ENCODE results near the gene EGFL7.

Gene EGFL7

DNA sequence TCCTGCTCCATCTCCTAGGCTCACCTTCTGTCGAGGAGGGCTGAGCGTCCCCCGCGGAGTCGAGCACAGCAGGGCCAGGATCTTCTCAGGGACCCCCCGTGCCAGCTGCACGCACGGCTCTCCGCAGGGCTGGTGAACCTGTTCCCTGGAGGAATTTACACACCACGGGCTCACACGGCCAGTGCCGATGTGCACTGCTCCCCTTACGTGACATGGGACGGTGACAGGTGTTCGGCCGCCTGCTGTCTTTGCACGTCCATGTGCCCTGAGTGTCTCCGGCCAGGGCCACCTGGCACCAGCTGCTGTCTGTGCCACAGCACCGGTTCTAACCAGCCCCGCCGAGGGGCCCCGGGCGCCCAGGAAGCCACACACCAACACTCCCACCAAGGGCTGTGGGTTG is 33.2 kb downstream of the EGFL7 start:
- H3K4me3 ChIP-seq (replicated peaks; ENCODE audit: low read depth, low read length), result no peak overlapping the region
- H3K36me3 ChIP-seq (ENCODE audit: control insufficient read depth, insufficient read depth, low read length), result no peaks in the 10 kb centered on the region
- no peaks in the 10 kb centered on the region; the same call in 1 of the 2 replicates for H3K27me3 ChIP-seq (replicated peaks; ENCODE audit: control insufficient read depth, insufficient read depth, low read length)
- TF ChIP-seq, protein P1, sequence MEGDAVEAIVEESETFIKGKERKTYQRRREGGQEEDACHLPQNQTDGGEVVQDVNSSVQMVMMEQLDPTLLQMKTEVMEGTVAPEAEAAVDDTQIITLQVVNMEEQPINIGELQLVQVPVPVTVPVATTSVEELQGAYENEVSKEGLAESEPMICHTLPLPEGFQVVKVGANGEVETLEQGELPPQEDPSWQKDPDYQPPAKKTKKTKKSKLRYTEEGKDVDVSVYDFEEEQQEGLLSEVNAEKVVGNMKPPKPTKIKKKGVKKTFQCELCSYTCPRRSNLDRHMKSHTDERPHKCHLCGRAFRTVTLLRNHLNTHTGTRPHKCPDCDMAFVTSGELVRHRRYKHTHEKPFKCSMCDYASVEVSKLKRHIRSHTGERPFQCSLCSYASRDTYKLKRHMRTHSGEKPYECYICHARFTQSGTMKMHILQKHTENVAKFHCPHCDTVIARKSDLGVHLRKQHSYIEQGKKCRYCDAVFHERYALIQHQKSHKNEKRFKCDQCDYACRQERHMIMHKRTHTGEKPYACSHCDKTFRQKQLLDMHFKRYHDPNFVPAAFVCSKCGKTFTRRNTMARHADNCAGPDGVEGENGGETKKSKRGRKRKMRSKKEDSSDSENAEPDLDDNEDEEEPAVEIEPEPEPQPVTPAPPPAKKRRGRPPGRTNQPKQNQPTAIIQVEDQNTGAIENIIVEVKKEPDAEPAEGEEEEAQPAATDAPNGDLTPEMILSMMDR (IDR thresholded peaks at IDR 0.05; ENCODE audit: insufficient read depth, low read length, poor library complexity, severe bottlenecking), result no peak
- DNase-seq (ENCODE audit: extremely low read depth, insufficient read length), result no peak

DNA sequence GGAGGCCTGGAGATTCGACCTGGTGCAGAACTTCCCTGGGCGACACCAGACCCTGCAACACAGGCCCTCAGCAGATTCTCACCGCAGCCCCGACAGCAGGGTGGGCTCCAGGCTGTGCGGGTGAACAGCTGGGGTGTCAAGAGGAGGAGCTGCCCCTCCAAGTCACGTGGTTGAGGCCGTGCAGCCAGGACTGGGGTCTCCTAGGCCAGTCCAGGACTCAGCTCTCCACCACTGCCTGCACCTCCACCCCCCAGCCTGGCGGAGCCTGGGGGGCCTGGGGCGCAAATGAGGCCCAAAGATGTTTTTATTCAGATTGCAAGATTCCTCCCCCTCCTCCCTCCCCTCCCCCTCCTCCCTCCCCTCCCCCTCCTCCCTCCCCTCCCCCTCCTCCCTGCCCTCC is 33.8 kb downstream of the EGFL7 start:
- DNase-seq (ENCODE audit: extremely low read depth, insufficient read length), result no peak
- no peak overlapping the region for H3K4me3 ChIP-seq (replicated peaks; ENCODE audit: low read depth, low read length)
- TF ChIP-seq, protein P1 (IDR thresholded peaks at IDR 0.05; ENCODE audit: insufficient read depth, low read length, poor library complexity, severe bottlenecking), result no peak
- no peaks in the 10 kb centered on the region for H3K36me3 ChIP-seq (ENCODE audit: control insufficient read depth, insufficient read depth, low read length)
- H3K27me3 ChIP-seq (replicated peaks; ENCODE audit: control insufficient read depth, insufficient read depth, low read length), result no peaks in the 10 kb centered on the region; the same call in 1 of the 2 replicates

DNA sequence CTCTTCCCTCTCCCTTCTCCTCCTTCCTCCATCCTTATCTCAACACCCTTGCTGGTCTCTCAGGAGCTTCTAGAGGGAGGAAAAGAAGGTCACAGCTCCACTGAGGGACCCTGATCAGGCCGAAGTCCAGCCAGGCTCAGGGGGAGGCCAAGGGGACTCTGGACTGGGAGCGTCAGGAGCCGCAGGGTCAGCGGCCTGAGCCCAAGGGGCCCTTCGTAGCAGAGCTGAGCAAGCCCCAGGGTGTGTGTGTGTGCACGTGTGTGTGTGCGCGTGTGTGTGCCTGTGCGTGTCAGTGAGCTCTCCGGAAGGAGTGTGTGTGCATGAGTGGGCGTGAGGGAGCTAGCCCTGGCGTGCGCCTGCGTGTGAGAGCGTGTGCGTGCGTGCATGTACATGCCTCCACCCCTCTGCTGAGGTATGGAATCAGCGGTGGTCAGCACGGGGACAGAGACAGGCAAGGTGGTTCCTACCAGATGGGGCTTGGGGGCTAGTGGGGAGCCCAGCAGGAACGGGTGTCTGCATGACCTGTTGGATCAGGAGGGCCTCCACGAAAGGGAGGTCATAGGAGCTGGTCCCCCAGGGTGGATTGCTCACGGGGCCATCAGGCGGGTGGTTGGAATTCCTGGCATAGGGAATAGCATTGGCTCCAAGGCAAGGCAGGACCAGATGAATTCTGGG is 34.6 kb downstream of the EGFL7 start:
- no peak overlapping the region for H3K4me3 ChIP-seq (replicated peaks; ENCODE audit: low read depth, low read length)
- no peaks in the 10 kb centered on the region for H3K36me3 ChIP-seq (ENCODE audit: control insufficient read depth, insufficient read depth, low read length)
- H3K27me3 ChIP-seq (replicated peaks; ENCODE audit: control insufficient read depth, insufficient read depth, low read length), result no peaks in the 10 kb centered on the region; the same call in 1 of the 2 replicates
- TF ChIP-seq, protein P1 (IDR thresholded peaks at IDR 0.05; ENCODE audit: insufficient read depth, low read length, poor library complexity, severe bottlenecking), result no peak
- DNase-seq (ENCODE audit: extremely low read depth, insufficient read length), result no peak

DNA sequence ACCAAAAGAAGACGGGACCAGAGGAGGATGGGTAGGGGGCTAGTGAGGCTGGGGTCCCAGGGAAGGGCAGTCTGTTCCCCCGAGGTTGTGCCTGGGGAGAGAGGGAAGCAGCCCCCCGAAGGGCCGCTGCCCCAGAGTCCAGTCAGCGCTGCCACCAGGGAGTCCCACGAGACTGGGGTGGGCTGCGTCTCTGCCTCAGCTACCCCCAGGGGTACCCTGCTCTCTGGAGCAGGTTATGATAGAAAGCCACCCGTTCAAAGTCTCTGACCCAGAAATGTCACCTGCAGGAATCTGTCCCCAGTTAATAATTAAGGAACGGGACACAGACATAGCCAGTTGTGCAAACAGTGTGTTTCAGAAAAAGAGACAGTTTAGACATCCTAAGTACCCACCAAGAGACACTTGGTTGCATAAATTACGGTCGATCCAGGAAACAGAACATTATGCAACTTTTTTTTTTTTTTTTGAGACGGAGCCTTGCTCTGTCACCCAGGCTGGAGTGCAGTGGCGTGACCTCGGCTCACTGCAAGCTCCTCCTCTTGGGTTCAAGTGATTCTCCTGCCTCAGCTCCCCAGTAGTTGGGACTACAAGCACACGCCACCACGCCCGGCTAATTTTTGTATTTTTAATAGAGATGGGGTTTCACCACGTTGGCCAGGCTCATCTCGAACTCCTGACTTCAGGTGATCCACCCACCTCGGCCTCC is 35.3 kb downstream of the EGFL7 start:
- no peak overlapping the region for H3K4me3 ChIP-seq (replicated peaks; ENCODE audit: low read depth, low read length)
- no peaks in the 10 kb centered on the region; the same call in 1 of the 2 replicates for H3K27me3 ChIP-seq (replicated peaks; ENCODE audit: control insufficient read depth, insufficient read depth, low read length)
- no peak for DNase-seq (ENCODE audit: extremely low read depth, insufficient read length)
- TF ChIP-seq, protein P1 (IDR thresholded peaks at IDR 0.05; ENCODE audit: insufficient read depth, low read length, poor library complexity, severe bottlenecking), result no peak
- H3K36me3 ChIP-seq (ENCODE audit: control insufficient read depth, insufficient read depth, low read length), result no peaks in the 10 kb centered on the region

DNA sequence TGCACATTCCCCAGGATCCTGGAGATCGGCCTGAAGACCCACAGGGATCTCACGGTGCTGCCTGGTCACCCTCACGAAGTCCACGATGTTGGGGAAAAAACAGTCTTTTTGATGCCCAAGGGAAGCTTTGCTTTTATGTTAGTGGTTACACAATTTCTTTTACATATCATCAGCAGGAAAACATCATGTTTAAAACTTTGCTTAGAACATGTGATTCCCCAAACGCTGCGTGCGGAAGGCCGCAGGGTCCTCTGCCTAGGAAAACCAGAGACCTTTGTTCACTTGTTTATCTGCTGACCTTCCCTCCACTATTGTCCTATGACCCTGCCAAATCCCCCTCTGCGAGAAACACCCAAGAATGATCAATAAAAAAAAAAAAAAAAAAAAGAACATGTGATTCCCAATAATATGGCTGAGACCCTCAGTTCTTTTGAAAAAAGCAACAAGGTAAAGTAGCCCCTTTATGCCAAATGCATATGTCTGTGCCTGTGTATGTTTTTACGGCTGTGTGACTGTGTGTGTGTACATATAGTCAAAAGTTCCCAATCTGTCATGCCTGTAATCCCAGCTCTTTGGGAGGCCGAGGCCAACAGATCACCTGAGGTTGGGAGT is 36.0 kb downstream of the EGFL7 start:
- no peaks in the 10 kb centered on the region for H3K36me3 ChIP-seq (ENCODE audit: control insufficient read depth, insufficient read depth, low read length)
- DNase-seq (ENCODE audit: extremely low read depth, insufficient read length), result no peak
- no peaks in the 10 kb centered on the region; the same call in 1 of the 2 replicates for H3K27me3 ChIP-seq (replicated peaks; ENCODE audit: control insufficient read depth, insufficient read depth, low read length)
- TF ChIP-seq, protein P1 (IDR thresholded peaks at IDR 0.05; ENCODE audit: insufficient read depth, low read length, poor library complexity, severe bottlenecking), result no peak
- no peak overlapping the region for H3K4me3 ChIP-seq (replicated peaks; ENCODE audit: low read depth, low read length)
